ENCODE measurements around the gene POLR2M.

DNA sequence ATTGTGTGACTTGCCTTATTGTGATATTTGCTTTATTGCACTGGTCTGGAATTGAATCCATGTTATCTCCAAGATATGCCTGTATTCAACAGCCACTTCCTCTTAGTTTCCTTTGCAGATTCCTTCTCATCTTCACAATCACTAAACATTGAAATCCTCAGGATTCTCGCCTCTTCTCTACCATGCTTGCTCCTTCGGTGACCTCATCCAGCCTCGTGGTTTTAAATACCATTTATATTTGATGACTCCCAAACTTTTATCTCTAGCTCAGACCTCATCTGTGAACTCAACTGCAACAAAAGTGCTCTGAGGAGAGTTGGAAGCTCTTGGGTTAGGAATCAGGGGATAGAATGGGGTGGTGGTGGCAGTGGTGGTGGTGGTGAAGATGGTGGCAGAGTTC lies 19.9 kb downstream of the POLR2M start:
- TF ChIP-seq ZNF677 (tag by site-specific recombination; IDR thresholded peaks at IDR 0.05) (no peak), CTCF (tag by site-specific recombination; IDR thresholded peaks at IDR 0.05) (no peak)
- TF ChIP-seq, protein P1, sequence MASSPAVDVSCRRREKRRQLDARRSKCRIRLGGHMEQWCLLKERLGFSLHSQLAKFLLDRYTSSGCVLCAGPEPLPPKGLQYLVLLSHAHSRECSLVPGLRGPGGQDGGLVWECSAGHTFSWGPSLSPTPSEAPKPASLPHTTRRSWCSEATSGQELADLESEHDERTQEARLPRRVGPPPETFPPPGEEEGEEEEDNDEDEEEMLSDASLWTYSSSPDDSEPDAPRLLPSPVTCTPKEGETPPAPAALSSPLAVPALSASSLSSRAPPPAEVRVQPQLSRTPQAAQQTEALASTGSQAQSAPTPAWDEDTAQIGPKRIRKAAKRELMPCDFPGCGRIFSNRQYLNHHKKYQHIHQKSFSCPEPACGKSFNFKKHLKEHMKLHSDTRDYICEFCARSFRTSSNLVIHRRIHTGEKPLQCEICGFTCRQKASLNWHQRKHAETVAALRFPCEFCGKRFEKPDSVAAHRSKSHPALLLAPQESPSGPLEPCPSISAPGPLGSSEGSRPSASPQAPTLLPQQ (tag by site-specific recombination; IDR thresholded peaks at IDR 0.05) = no peak

Measured in HEK293 (cell line).